Measurements from ENCODE around the gene DHX57.
A peak's percentile ranks its signal among the peaks of the same experiment; 100 is the strongest.

Gene DHX57

DNA sequence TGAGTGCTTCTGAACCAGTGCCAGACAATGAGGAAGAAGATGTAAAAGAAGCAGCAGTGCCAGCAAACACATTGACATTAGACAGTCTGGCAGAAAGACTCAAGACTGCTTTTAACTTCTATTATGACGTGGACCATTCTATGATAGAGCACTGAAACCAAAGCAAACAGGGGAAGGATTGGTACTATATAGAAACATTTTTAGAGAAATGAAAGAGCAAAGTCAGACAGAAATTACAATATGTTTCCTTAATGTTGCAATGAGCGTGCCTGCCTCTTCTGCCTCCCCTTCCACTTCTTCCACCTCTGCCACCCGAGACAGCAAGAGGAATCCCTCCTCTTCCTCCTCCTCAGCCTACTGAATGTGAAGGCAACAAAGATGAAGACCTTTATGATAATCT, 39.7 kb downstream of the DHX57 start:
- peak; percentile 48 for DNase-seq (ENCODE audit: low spot score)
- TF ChIP-seq, protein P1, sequence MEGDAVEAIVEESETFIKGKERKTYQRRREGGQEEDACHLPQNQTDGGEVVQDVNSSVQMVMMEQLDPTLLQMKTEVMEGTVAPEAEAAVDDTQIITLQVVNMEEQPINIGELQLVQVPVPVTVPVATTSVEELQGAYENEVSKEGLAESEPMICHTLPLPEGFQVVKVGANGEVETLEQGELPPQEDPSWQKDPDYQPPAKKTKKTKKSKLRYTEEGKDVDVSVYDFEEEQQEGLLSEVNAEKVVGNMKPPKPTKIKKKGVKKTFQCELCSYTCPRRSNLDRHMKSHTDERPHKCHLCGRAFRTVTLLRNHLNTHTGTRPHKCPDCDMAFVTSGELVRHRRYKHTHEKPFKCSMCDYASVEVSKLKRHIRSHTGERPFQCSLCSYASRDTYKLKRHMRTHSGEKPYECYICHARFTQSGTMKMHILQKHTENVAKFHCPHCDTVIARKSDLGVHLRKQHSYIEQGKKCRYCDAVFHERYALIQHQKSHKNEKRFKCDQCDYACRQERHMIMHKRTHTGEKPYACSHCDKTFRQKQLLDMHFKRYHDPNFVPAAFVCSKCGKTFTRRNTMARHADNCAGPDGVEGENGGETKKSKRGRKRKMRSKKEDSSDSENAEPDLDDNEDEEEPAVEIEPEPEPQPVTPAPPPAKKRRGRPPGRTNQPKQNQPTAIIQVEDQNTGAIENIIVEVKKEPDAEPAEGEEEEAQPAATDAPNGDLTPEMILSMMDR (IDR thresholded peaks at IDR 0.05; ENCODE audit: extremely low read depth, missing control alignments) = no peak

DNA sequence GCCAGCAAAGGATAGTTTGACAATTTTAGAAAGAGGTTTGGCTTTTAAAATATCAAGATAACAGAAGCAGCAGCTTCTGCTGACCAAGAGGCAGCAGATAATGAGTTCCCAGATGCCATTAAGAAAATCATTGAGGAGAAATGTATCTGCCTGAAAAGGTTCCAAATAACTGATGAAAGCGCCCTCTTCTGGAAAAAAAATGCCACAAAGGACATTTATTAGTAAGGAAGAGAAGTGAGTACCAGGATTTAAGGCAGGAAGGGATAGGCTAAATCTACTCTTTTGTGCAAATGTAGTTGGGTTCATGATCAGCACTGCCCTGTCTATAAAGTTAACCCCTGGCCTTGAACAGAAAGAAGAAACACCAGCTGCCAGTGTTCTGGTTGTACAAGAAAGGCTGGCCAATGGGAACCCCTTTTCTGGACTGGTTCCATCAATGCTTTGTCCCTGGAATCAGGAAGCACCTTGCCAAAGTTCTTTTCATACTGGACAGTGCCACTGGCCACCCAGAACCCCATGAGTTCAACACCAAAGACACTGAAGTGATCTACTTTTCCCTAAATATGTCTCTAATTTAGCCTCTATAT, 40.6 kb downstream of the DHX57 start:
- TF ChIP-seq, protein P1 (IDR thresholded peaks at IDR 0.05; ENCODE audit: extremely low read depth, missing control alignments) = peak; percentile 21
- no peak for DNase-seq (ENCODE audit: low spot score)

DNA sequence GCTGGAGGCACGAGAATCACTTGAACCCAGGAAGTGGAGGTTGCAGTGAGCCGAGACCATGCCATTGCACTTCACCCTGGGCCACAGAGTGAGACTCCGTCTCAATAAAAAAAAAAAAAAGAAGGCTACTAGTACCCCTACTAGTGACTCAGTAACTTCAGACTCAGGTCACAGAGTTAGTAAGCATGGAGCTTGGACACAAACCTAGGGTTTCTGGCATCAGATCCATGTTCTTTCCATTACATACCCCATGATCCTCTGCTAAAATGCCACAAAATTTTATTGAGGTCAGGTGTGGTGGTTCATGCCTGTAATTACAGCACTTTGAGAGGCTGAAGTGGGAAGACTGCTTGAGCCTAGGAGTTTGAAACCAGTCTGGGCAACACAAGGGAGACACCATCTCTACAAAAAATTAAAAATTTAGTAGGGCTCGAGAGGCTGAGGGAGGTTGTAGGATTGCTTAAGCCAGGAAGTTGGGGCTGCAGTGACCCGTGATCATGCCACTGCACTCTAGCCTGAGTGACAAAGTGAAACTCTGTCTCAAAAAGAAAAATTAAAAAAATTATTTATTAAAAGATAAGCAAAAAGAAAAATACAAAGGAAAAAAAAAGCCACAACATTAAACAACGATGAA, 45.1 kb downstream of the DHX57 start:
- TF ChIP-seq, protein P1 (IDR thresholded peaks at IDR 0.05; ENCODE audit: extremely low read depth, missing control alignments) = no peak
- no peak for DNase-seq (ENCODE audit: low spot score)

DNA sequence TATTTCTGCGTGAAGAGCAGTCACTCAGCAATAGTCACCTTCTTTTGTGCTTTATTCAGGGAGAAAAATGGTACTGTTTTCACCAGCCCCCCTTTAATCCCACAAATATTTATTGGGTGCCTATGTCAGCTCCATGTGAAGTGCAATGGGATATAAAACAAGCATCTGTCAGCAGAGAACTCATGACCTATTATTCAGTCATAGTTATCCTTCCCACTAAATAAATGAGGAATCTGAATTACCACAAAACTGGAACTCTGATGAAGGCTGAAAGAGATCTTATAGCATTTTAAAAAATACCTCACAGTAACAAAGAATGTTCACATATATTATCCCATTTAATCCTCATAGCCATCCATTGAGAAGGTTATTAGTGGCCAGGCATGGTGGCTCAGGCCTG, 45.8 kb downstream of the DHX57 start:
- DNase-seq (ENCODE audit: low spot score) = no peak
- TF ChIP-seq, protein P1 (IDR thresholded peaks at IDR 0.05; ENCODE audit: extremely low read depth, missing control alignments) = no peak

DNA sequence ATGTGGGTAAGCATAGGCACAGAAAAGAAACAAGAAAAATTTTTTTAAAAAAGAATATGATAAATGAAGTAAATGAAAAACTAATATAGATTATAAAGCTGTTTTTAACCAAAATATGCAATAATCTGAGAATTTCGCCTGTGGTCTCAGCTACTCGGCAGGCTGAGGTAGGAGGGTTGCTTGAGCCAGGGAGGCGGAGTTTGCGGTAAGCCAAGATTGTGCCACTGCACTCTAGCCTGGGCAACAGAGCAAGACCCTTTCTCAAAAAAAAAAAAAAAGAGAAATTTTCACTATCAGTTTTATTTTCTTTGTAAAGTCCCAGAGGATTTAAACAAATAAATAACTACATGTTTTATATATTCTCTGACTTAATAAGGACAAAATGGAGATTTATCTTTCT, 47.3 kb downstream of the DHX57 start:
- DNase-seq (ENCODE audit: low spot score) = no peak
- TF ChIP-seq, protein P1 (IDR thresholded peaks at IDR 0.05; ENCODE audit: extremely low read depth, missing control alignments) = no peak

DNA sequence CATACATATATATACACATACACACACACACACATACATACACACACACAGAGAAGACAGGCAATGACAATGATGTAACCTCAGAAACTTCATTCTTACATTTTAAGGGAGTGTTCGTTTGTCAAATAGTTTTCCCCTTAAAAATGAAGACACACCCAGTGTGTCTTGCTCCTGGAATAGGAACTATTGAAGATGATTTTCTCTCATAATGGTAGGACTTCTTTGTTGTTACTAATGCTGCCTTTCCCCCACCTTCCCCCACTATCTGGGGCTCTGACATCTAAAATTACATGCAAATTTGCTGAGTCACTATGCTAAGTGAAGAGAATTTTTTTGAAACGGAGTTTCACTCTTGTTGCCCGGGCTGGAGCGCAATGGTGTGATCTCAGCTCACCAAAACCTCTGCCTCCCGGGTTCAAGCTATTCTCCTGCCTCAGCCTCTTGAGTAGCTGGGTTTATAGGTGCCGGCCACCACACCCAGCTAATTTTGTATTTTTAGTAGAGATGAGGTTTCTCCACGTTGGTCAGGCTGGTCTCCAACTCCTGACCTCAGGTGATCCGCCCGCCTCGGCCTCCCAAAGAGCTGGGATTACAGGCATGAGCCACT, 48.1 kb downstream of the DHX57 start:
- peak; percentile 13 for DNase-seq (ENCODE audit: low spot score)

DNA sequence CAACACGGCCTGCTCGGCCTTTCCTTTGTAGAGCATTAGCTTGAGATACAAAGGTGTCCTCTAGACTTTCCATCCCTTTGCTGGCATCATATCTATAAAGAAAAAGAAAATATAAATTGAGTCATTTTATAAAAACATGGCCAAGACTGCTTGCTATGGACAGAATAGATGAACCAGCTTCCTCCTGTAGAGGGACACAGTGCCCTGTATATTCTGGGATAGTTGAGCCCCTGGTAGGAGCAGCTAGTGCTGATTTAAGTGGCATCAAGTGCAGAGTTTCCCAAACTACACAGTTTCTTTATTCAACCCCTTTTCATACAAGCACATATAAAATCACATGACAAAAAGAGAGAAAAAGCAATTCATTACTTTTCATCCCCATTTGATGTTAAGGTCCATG, 49.8 kb downstream of the DHX57 start:
- DNase-seq (ENCODE audit: low spot score) = no peak
- TF ChIP-seq, protein P1 (IDR thresholded peaks at IDR 0.05; ENCODE audit: extremely low read depth, missing control alignments) = no peak

DNA sequence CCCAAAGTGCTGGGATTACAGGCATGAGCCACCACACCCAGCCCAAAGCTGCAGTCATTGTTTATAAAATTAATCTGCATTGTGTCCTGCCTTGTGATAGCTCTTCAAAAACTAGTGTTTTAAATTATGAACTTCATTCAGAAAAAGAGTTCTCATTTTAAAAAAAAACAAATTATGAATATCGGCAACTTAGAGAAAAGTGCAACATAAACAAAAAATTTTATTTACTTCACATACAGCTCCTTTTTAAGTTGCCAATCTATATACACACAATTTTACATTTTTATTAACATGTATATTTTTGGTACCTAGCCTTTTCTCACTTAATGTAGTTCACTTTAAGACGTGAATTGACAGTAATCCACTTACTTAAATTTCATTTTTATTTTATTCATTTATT, 50.8 kb downstream of the DHX57 start:
- TF ChIP-seq, protein P1 (IDR thresholded peaks at IDR 0.05; ENCODE audit: extremely low read depth, missing control alignments) = no peak
- DNase-seq (ENCODE audit: low spot score) = no peak

Data from GM20000 (cell line).